Psoas muscle (tissue), 8 donors: Measurements from ENCODE around the gene SH2D4B. TPM values are rescaled to one million over a fixed set of nuclear protein-coding genes. Genes with fewer than 3 reads are reported as not detected.

ENCODE experiments used
- ATAC-seq, 4 donors: fragments of 200-7000 bp; cut with Tn5 transposase; one replicate each; pipeline ENCODE4 v1.9.1; 2020; ENCODE audit warnings: moderate library complexity in 3 of 4, mild to moderate bottlenecking in 2 of 4
- DNase-seq, 2 donors: peaks; one replicate each; pipeline ENCODE4 v3.0.0-alpha.2; 2020
- H3K27ac ChIP-seq: fragments of 200-600 bp; one replicate; pipeline ENCODE4 v1.8.0; 2022
- H3K27me3 ChIP-seq, 3 donors: fragments of 200-600 bp in 1 of 3; one replicate each; pipeline versions ENCODE4 v1.6.1 to v1.8.0; 2013 to 2022; ENCODE audit warnings: low read length in 2 of 3, mild to moderate bottlenecking in 2 of 3, moderate library complexity in 1 of 3; ENCODE audit not compliant: insufficient read depth in 3 of 3
- H3K36me3 ChIP-seq, 2 donors: fragments of 200-600 bp in 1 of 2; one replicate each; pipeline versions ENCODE4 v1.6.1 to v1.8.0; 2013 to 2022; ENCODE audit warnings: low read depth in 1 of 2, mild to moderate bottlenecking in 1 of 2, moderate library complexity in 1 of 2; ENCODE audit not compliant: insufficient read depth in 1 of 2
- H3K4me1 ChIP-seq: fragments of 200-600 bp; one replicate; pipeline ENCODE4 v1.8.0; 2022
- H3K4me3 ChIP-seq: fragments of 200-600 bp; one replicate; pipeline ENCODE4 v1.8.0; 2022; ENCODE audit warnings: mild to moderate bottlenecking
- H3K9me3 ChIP-seq: fragments of 200-600 bp; one replicate; pipeline ENCODE4 v1.8.0; 2022
- CTCF ChIP-seq: fragments of 200-600 bp; IDR thresholded peaks from one replicate; pipeline ENCODE4 v1.8.0; 2022; ENCODE audit warnings: antibody characterized with exemption
- WGBS, 3 donors: extraction: QIAGEN DNeasy Blood & Tissue Kit; methylation state at CpG; one replicate each; pipeline versions ENCODE4 v1.1.6 to v1.1.7; 2013; 5-methylcytosine and 5-hydroxymethylcytosine counted together
- intact Hi-C, 2 donors: fragments of 100-400 bp; cut with DNase I; formaldehyde crosslinking; loops; one replicate each; pipeline versions ENCODE4 v1.11.0 to v1.14.2; 2022
- polyA plus RNA-seq, 3 donors: library from polyadenylated mRNA; stranded (reverse); fragments of 200-250 nt; gene quantifications; one replicate each; pipeline ENCODE4 v1.2.3, GENCODE V29; 2013
- total RNA-seq, 4 donors: library from RNA; stranded (reverse); fragmentation: NEBNext Ultra II Directional in 2 of 4; extraction: Animal tissue kit (Norgen Biotek cat#: 25700) in 2 of 4; gene quantifications; one replicate each; pipeline versions ENCODE4 v1.2.1 to v1.2.4, GENCODE V29; 2021 to 2023
- donor health status: healthy with polysubstance abuse.
- donor health status: DM: no; HTN: no; CAD: no; lungs with moderate emphysema.
- donor health status: Bipolar disorder and iron deficiency.
- donor health status: healthy.
- donor health status: DM: yes; HTN: yes; CAD: no.
- donor health status: DM: no; HTN: no; CAD: no.
- donor health status: DM: no; HTN: no; CAD: no.
- donor health status: DM: yes; HTN: yes; CAD: no.

SH2D4B gene
- total and polyA plus RNA-seq, 7 donors, result 0.01 TPM; not detected in 6

- H3K36me3 ChIP-seq, result peaks cover 6 to 94% of the 10 kb centered on the region in 2 donors
- WGBS, 3 donors, result 85 to 89% (median 87%) methylated on average over 12 of the region's 12 CpGs
- ATAC-seq (no peak), DNase-seq (peak in 1 of 2 donors; percentile 51)
- no peak overlapping the region for H3K27ac ChIP-seq
- no peak overlapping the region for H3K4me3 ChIP-seq
- no peaks in the 10 kb centered on the region for H3K27me3 ChIP-seq
- intact Hi-C loops, result no loop called here
- TF ChIP-seq CTCF, result no peak
- no peaks in the 10 kb centered on the region for H3K9me3 ChIP-seq
- H3K4me1 ChIP-seq, result peaks cover 5% of the 10 kb centered on the region
These were observed 21.8 kb upstream of the SH2D4B start for GRCh38 chr10:80515941-80516340.

- Histone ChIP-seq H3K36me3 (peaks cover 6 to 92% of the 10 kb centered on the region in 2 donors), H3K9me3 (no peaks in the 10 kb centered on the region), H3K4me1 (peaks cover 5% of the 10 kb centered on the region), H3K27me3 (no peaks in the 10 kb centered on the region), H3K27ac (peak overlapping the region; percentile 27), H3K4me3 (no peak overlapping the region)
- DNase-seq, result peak in 1 of 2 donors; percentile 41
- intact Hi-C loops, result no loop called here
- 79 to 92% (median 82%) methylated on average over 6 of the region's 6 CpGs for WGBS, 3 donors
- no peak for ATAC-seq
- TF ChIP-seq CTCF, result no peak
These were observed 21.1 kb upstream of the SH2D4B start for GRCh38 chr10:80516506-80517075.

GRCh38 chr10:80517416-80518142, 20.1 kb upstream of the SH2D4B start:
- H3K27me3 ChIP-seq, result no peaks in the 10 kb centered on the region
- no peaks in the 10 kb centered on the region for H3K9me3 ChIP-seq
- ATAC-seq (no peak), DNase-seq (peak in 1 of 2 donors; percentile 45)
- no peak for TF ChIP-seq CTCF
- peak overlapping the region; percentile 27 for H3K27ac ChIP-seq
- intact Hi-C loops, result no loop called here
- H3K4me3 ChIP-seq, result no peak overlapping the region
- peaks cover 5% of the 10 kb centered on the region for H3K4me1 ChIP-seq
- 84 to 85% (median 85%) methylated on average over 21 of the region's 21 CpGs for WGBS, 3 donors
- H3K36me3 ChIP-seq, result peaks cover 4 to 83% of the 10 kb centered on the region in 2 donors

GRCh38 chr10:80518143-80518806, 19.4 kb upstream of the SH2D4B start:
- Histone ChIP-seq H3K4me3 (no peak overlapping the region), H3K4me1 (peaks cover 5% of the 10 kb centered on the region), H3K27me3 (no peaks in the 10 kb centered on the region), H3K27ac (peak overlapping the region; percentile 27), H3K9me3 (no peaks in the 10 kb centered on the region), H3K36me3 (peaks cover 4 to 76% of the 10 kb centered on the region in 2 donors)
- 89 to 95% (median 93%) methylated on average over 17 of the region's 17 CpGs for WGBS, 3 donors
- intact Hi-C loops, result no loop called here
- TF ChIP-seq CTCF, result no peak
- ATAC-seq (no peak), DNase-seq (peak in 1 of 2 donors; percentile 38)
